Muscle layer of duodenum (tissue), 2 donors: ENCODE data around the gene PLEKHA7.
A peak's percentile ranks its signal among the peaks of the same experiment; 100 is the strongest.
"Not testable (repeated sequence)": the region's sequence is repeated elsewhere in the genome, so short reads cannot be mapped to it uniquely, and the experiment has no call there.

Experiments used
- H3K27ac ChIP-seq: one replicate; pipeline ENCODE4 v1.7.0; 2013; ENCODE audit warnings: mild to moderate bottlenecking, low read length
- H3K27me3 ChIP-seq: one replicate; pipeline ENCODE4 v1.7.0; 2013; ENCODE audit warnings: low read depth, mild to moderate bottlenecking, control low read depth, low read length
- H3K36me3 ChIP-seq, 2 donors: one replicate each; pipeline ENCODE4 v1.7.0; 2013; ENCODE audit warnings: low read length in 2 of 2, control low read depth in 1 of 2, mild to moderate bottlenecking in 1 of 2; ENCODE audit not compliant: insufficient read depth in 2 of 2, control insufficient read depth in 1 of 2
- H3K4me1 ChIP-seq, 2 donors: one replicate each; pipeline ENCODE4 v1.7.0; 2013; ENCODE audit warnings: low read length in 2 of 2, mild to moderate bottlenecking in 2 of 2, control low read depth in 1 of 2, moderate library complexity in 1 of 2; ENCODE audit not compliant: insufficient read depth in 2 of 2, control insufficient read depth in 1 of 2
- H3K4me3 ChIP-seq, 2 donors: one replicate each; pipeline ENCODE4 v1.7.0; 2013; ENCODE audit warnings: low read length in 2 of 2, low read depth in 1 of 2, mild to moderate bottlenecking in 1 of 2
- H3K9me3 ChIP-seq, 2 donors: one replicate each; pipeline ENCODE4 v1.7.0; 2013; ENCODE audit warnings: low read length in 2 of 2, control low read depth in 1 of 2, mild to moderate bottlenecking in 1 of 2; ENCODE audit not compliant: control insufficient read depth in 1 of 2
- donor health status: healthy.

Gene PLEKHA7

GRCh38 chr11:17005646-17006045 lies 8.6 kb downstream of the PLEKHA7 start:
- Histone ChIP-seq H3K27ac (no peak overlapping the region), H3K9me3 (no peaks in the 10 kb centered on the region), H3K27me3 (no peaks in the 10 kb centered on the region), H3K4me1 (no peaks in the 10 kb centered on the region), H3K4me3 (no peak overlapping the region), H3K36me3 (no peaks in the 10 kb centered on the region)

GRCh38 chr11:17004486-17005148 lies 9.6 kb downstream of the PLEKHA7 start:
- no peaks in the 10 kb centered on the region for H3K27me3 ChIP-seq
- H3K4me3 ChIP-seq, result no peak overlapping the region
- H3K36me3 ChIP-seq, result no peaks in the 10 kb centered on the region
- no peaks in the 10 kb centered on the region for H3K4me1 ChIP-seq
- no peak overlapping the region for H3K27ac ChIP-seq
- no peaks in the 10 kb centered on the region for H3K9me3 ChIP-seq

GRCh38 chr11:17003426-17003825 lies 10.8 kb downstream of the PLEKHA7 start:
- no peaks in the 10 kb centered on the region for H3K36me3 ChIP-seq
- no peak overlapping the region for H3K4me3 ChIP-seq
- no peak overlapping the region for H3K27ac ChIP-seq
- no peaks in the 10 kb centered on the region for H3K27me3 ChIP-seq
- H3K9me3 ChIP-seq, result no peaks in the 10 kb centered on the region
- H3K4me1 ChIP-seq, result no peaks in the 10 kb centered on the region

GRCh38 chr11:17002543-17002942 lies 11.7 kb downstream of the PLEKHA7 start:
- Histone ChIP-seq H3K27me3 (no peaks in the 10 kb centered on the region), H3K27ac (no peak overlapping the region), H3K4me1 (no peaks in the 10 kb centered on the region), H3K9me3 (no peaks in the 10 kb centered on the region), H3K4me3 (no peak overlapping the region), H3K36me3 (no peaks in the 10 kb centered on the region)

GRCh38 chr11:17001806-17002205 lies 12.4 kb downstream of the PLEKHA7 start:
- Histone ChIP-seq H3K27me3 (no peaks in the 10 kb centered on the region), H3K9me3 (no peaks in the 10 kb centered on the region), H3K36me3 (no peaks in the 10 kb centered on the region), H3K4me3 (no peak overlapping the region), H3K27ac (no peak overlapping the region), H3K4me1 (no peaks in the 10 kb centered on the region)

- peaks cover 0 to 4% of the 10 kb centered on the region in 2 donors for H3K4me1 ChIP-seq
Measured at GRCh38 chr11:17000987-17001386, 13.2 kb downstream of the PLEKHA7 start.

GRCh38 chr11:17000253-17000652 lies 14.0 kb downstream of the PLEKHA7 start:
- not testable (repeated sequence) for H3K9me3 ChIP-seq, H3K27ac ChIP-seq, H3K27me3 ChIP-seq, H3K36me3 ChIP-seq, H3K4me3 ChIP-seq, H3K4me1 ChIP-seq

More at GRCh38 chr11:17000987-17001386, 13.2 kb downstream of the PLEKHA7 start:
- H3K4me3 ChIP-seq, result no peak overlapping the region
- H3K27ac ChIP-seq, result no peak overlapping the region
- H3K36me3 ChIP-seq, result no peaks in the 10 kb centered on the region
- no peaks in the 10 kb centered on the region for H3K9me3 ChIP-seq
- H3K27me3 ChIP-seq, result no peaks in the 10 kb centered on the region

GRCh38 chr11:16999116-16999515 lies 15.1 kb downstream of the PLEKHA7 start:
- no peak overlapping the region for H3K27ac ChIP-seq
- H3K4me3 ChIP-seq, result no peak overlapping the region
- peaks cover 0 to 8% of the 10 kb centered on the region in 2 donors for H3K4me1 ChIP-seq
- H3K27me3 ChIP-seq, result no peaks in the 10 kb centered on the region
- H3K36me3 ChIP-seq, result no peaks in the 10 kb centered on the region
- H3K9me3 ChIP-seq, result no peaks in the 10 kb centered on the region

GRCh38 chr11:16997624-16998023 lies 16.6 kb downstream of the PLEKHA7 start:
- H3K4me1 ChIP-seq, result peaks cover 0 to 8% of the 10 kb centered on the region in 2 donors
- H3K4me3 ChIP-seq, result no peak overlapping the region
- H3K36me3 ChIP-seq, result no peaks in the 10 kb centered on the region
- H3K27me3 ChIP-seq, result no peaks in the 10 kb centered on the region
- H3K27ac ChIP-seq, result peak overlapping the region; percentile 53
- H3K9me3 ChIP-seq, result no peaks in the 10 kb centered on the region

- Histone ChIP-seq H3K27me3 (no peaks in the 10 kb centered on the region), H3K4me3 (no peak overlapping the region), H3K4me1 (peaks cover 0 to 8% of the 10 kb centered on the region in 2 donors), H3K27ac (no peak overlapping the region), H3K9me3 (no peaks in the 10 kb centered on the region), H3K36me3 (no peaks in the 10 kb centered on the region)
Measured at GRCh38 chr11:16993495-16993894, 20.7 kb downstream of the PLEKHA7 start.

- H3K9me3 ChIP-seq, result no peaks in the 10 kb centered on the region
- H3K27ac ChIP-seq, result no peak overlapping the region
- no peak overlapping the region for H3K4me3 ChIP-seq
- H3K4me1 ChIP-seq, result peaks cover 0 to 8% of the 10 kb centered on the region in 2 donors
- no peaks in the 10 kb centered on the region for H3K27me3 ChIP-seq
- H3K36me3 ChIP-seq, result no peaks in the 10 kb centered on the region
Measured at GRCh38 chr11:16992846-16993245, 21.4 kb downstream of the PLEKHA7 start.

- Histone ChIP-seq H3K36me3 (no peaks in the 10 kb centered on the region), H3K9me3 (no peaks in the 10 kb centered on the region), H3K27me3 (no peaks in the 10 kb centered on the region), H3K27ac (no peak overlapping the region), H3K4me3 (no peak overlapping the region), H3K4me1 (peaks cover 0 to 5% of the 10 kb centered on the region in 2 donors)
Measured at GRCh38 chr11:16989554-16989953, 24.7 kb downstream of the PLEKHA7 start.
